Glutamatergic neuron (in vitro differentiated cells): ENCODE measurements around the gene PTGR3. TPM values are rescaled to one million over a fixed set of nuclear protein-coding genes. Genes with fewer than 3 reads are reported as not detected.

Experiments used
- DNase-seq: peaks from one replicate; pipeline ENCODE4 v3.0.0; 2022
- H3K27ac Mint-ChIP-seq: one replicate; pipeline ENCODE4 v1.8.0; 2020; ENCODE audit warnings: mild to moderate bottlenecking, mixed read lengths, inconsistent platforms; ENCODE audit not compliant: unreplicated experiment
- H3K27me3 Mint-ChIP-seq: one replicate; pipeline ENCODE4 v1.8.0; 2020; ENCODE audit warnings: mild to moderate bottlenecking, moderate library complexity, mixed read lengths, inconsistent platforms; ENCODE audit not compliant: unreplicated experiment
- H3K36me3 Mint-ChIP-seq: one replicate; pipeline ENCODE4 v1.8.0; 2020; ENCODE audit warnings: mild to moderate bottlenecking, mixed read lengths, inconsistent platforms; ENCODE audit not compliant: unreplicated experiment
- H3K4me1 Mint-ChIP-seq: one replicate; pipeline ENCODE4 v1.8.0; 2020; ENCODE audit warnings: mild to moderate bottlenecking, low read depth, mixed read lengths, inconsistent platforms; ENCODE audit not compliant: unreplicated experiment
- H3K4me3 Mint-ChIP-seq: one replicate; pipeline ENCODE4 v1.8.0; 2020; ENCODE audit warnings: mild to moderate bottlenecking, mixed read lengths, inconsistent platforms; ENCODE audit not compliant: unreplicated experiment
- H3K9me3 Mint-ChIP-seq: one replicate; pipeline ENCODE4 v1.8.0; 2020; ENCODE audit warnings: mild to moderate bottlenecking, moderate library complexity, mixed read lengths, inconsistent platforms; ENCODE audit not compliant: unreplicated experiment
- total RNA-seq: library from RNA; stranded (reverse); fragmentation: NEBNext Ultra II Directional; extraction: Animal tissue kit (Norgen Biotek cat#: 25700); gene quantifications from one replicate; pipeline ENCODE4 v1.2.1, GENCODE V29; 2021; ENCODE audit not compliant: unreplicated experiment
- TF ChIP-seq, protein P1 (sequence below): fragments of 200-600 bp; sonication (generic); IDR thresholded peaks from one replicate; pipeline ENCODE4 v1.5.0; 2021; ENCODE audit not compliant: partially characterized antibody, unreplicated experiment

PTGR3 gene
- total RNA-seq, 1 donor from 2014 or later = 20.4 TPM

DNA sequence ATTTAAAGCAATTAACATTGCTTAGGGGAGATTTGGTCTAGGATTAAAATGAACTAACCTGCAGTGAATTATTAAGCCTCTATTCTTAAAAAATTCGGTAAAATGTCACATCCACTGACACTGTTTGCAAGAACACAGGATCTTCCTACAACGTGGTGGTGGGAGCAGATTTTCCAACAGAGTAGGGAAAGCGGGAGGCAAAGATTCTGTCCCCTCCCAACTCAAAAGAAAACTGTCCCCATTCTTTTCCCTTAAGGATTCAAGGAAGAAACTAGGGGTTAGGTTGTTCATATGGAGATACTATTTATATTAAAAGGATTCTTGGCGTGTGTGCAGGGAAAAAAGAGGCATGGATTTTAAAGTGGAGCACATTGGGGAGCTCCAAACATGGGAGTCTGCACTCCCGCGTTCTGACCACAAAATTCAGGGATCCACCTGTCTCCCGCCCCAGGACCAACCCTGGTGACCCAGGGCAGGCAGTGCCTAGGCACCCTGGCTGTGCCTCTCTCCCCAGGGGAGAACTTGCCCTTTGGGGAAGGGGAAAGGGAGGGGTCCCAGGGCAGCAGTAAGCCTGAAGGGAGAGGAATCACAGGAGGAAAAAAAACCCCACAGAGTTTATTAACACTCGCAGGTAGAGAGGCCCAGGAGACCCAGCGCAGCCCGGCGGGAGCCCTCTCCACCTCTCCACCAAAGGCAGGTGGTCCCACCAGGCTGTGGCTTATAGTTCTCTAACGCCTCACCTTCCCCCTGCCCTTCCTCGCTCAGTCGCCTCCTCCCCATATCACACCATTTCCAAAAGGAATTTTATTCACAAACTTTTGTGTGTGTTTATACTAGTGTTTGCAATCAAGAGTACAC, 2.3 kb downstream of the PTGR3 start:
- Mint-ChIP-seq H3K27ac (no peak overlapping the region), H3K4me3 (peak overlapping the region; percentile 91), H3K36me3 (no peaks in the 10 kb centered on the region), H3K9me3 (peaks cover 23% of the 10 kb centered on the region), H3K4me1 (peaks cover 20% of the 10 kb centered on the region), H3K27me3 (peaks cover 25% of the 10 kb centered on the region)
- TF ChIP-seq, protein P1, sequence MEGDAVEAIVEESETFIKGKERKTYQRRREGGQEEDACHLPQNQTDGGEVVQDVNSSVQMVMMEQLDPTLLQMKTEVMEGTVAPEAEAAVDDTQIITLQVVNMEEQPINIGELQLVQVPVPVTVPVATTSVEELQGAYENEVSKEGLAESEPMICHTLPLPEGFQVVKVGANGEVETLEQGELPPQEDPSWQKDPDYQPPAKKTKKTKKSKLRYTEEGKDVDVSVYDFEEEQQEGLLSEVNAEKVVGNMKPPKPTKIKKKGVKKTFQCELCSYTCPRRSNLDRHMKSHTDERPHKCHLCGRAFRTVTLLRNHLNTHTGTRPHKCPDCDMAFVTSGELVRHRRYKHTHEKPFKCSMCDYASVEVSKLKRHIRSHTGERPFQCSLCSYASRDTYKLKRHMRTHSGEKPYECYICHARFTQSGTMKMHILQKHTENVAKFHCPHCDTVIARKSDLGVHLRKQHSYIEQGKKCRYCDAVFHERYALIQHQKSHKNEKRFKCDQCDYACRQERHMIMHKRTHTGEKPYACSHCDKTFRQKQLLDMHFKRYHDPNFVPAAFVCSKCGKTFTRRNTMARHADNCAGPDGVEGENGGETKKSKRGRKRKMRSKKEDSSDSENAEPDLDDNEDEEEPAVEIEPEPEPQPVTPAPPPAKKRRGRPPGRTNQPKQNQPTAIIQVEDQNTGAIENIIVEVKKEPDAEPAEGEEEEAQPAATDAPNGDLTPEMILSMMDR = no peak
- no peak for DNase-seq

DNA sequence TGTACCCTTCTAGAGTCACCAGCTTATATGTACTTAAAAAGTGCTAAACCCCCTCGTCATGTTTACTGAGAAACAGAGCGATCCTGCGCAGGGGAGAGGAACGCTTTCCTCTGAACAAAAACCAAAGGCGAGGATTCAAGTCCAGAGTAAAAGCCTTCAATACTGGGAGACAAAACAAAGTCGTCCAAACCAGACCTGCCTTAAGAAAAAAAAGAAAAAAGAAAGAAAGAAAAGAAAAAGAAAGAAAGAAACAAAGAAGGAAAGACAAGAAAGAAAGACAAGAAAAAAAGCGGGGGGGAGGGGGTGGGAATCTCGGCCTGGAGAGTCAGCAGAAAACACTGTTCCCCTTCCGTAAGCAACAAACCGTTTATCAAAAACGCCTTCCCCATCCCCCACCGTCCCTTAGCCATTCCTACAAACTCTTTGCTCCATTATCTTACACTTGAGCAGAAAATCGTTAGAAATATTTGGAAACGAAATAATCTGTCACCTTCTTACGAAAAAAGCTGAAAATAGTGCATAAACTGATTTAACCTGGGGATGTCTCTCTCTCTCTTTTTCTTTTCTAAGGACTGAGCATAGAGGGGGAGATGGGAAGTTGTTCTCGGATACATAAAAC, 3.3 kb downstream of the PTGR3 start:
- TF ChIP-seq, protein P1 = no peak
- Mint-ChIP-seq H3K36me3 (no peaks in the 10 kb centered on the region), H3K9me3 (peaks cover 19% of the 10 kb centered on the region), H3K4me3 (peak overlapping the region; percentile 73), H3K27me3 (peaks cover 22% of the 10 kb centered on the region), H3K27ac (no peak overlapping the region), H3K4me1 (peaks cover 20% of the 10 kb centered on the region)
- no peak for DNase-seq

DNA sequence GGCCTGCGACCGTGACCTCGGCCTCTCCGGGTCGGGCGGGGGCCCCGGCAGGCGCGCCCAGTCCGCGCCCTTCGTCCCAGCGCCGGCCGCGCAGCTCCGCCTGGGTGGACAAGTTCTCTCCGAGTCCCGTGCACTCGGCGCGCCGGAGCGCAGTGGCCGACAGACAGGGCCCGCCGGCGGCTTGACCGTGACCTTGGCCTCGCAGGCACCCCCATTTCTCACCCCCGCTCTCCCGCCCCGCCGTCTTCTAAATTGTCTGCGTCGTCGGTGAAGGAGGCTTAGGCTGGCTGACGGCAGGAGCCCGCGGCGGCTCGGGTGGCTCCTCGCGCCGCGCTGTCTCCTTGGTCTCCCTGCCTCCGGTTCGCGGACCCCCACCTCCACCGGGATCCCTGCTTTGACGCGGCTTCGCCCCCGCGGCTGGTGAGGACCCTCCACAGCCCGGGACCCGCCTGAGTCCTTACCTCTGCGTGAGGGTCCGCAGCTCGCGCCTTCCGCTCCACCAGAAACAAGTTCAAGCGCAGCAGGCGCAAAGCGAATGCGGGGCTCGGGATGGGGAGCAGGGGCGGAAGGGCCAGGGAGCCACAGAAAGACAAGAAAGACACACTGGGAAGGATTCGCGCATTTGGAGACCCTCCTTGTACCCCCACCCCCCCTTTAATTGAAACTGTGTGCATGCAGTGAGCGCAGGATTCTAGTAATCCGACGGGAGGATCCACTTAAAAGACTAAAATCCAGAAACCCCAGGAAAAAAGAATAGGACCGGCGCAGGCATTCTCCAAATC, 4.0 kb downstream of the PTGR3 start:
- H3K4me1 Mint-ChIP-seq = peaks cover 15% of the 10 kb centered on the region
- no peak overlapping the region for H3K27ac Mint-ChIP-seq
- peaks cover 18% of the 10 kb centered on the region for H3K27me3 Mint-ChIP-seq
- H3K9me3 Mint-ChIP-seq = peaks cover 15% of the 10 kb centered on the region
- peak overlapping the region; percentile 73 for H3K4me3 Mint-ChIP-seq
- TF ChIP-seq, protein P1 = no peak
- peak; percentile 50 for DNase-seq
- no peaks in the 10 kb centered on the region for H3K36me3 Mint-ChIP-seq

DNA sequence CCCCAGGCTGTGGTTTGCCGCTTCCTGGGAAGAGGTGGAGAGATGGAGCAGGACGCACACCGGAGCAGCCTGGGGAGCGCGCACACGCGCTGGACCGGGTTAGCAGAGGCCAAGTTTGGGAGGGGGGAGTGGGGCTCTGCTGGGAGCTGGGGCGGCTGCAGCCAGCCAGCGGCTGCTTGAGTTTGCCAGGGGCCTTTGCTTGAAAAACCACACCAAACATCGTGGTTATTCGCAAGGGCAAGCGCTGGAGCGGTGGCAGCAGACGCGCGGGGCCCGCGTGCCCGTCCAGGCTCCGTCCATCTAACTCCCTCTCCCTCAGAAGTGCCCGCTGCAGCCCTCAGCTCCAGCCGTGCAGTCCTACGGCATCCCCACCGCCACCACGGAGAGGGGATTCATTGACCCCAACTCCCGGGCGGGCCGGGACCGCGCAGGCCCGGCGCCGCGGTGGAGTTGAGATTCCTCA, 4.6 kb downstream of the PTGR3 start:
- peak; percentile 50 for DNase-seq
- Mint-ChIP-seq H3K4me3 (peak overlapping the region; percentile 20), H3K27ac (no peak overlapping the region), H3K4me1 (peaks cover 12% of the 10 kb centered on the region), H3K27me3 (peaks cover 15% of the 10 kb centered on the region), H3K9me3 (peaks cover 11% of the 10 kb centered on the region), H3K36me3 (no peaks in the 10 kb centered on the region)
- TF ChIP-seq, protein P1 = no peak
